NCI-H2171 treated with DMSO at 0.1 percent for 48 hours (cell line): Measurements from ENCODE around the gene SERTAD4.
"Not testable (repeated sequence)": the region's sequence is repeated elsewhere in the genome, so short reads cannot be mapped to it uniquely, and the experiment has no call there.

Source experiments
- DNase-seq: peaks from one replicate; lab custom pipeline; 2025; lab: John Stamatoyannopoulos, UW

Gene SERTAD4

GRCh38 chr1:210260096-210260495 lies 27.5 kb downstream of the SERTAD4 start:
- peak; percentile 20 for DNase-seq

- peak; percentile 46 for DNase-seq
Measured at GRCh38 chr1:210262167-210262896, 29.7 kb downstream of the SERTAD4 start.

GRCh38 chr1:210262897-210263272 lies 30.3 kb downstream of the SERTAD4 start:
- DNase-seq = no peak

- DNase-seq = no peak
Measured at GRCh38 chr1:210263963-210264362, 31.4 kb downstream of the SERTAD4 start.

GRCh38 chr1:210264496-210265380 lies 32.1 kb downstream of the SERTAD4 start:
- DNase-seq = no peak

- not testable (repeated sequence) for DNase-seq
Measured at GRCh38 chr1:210265392-210265955, 32.9 kb downstream of the SERTAD4 start.

GRCh38 chr1:210269981-210270380 lies 37.4 kb downstream of the SERTAD4 start:
- DNase-seq = no peak

GRCh38 chr1:210272666-210273065 lies 40.1 kb downstream of the SERTAD4 start:
- DNase-seq = no peak

- DNase-seq = no peak
Measured at GRCh38 chr1:210280221-210280620, 47.6 kb downstream of the SERTAD4 start.

- DNase-seq = no peak
Measured at GRCh38 chr1:210288116-210288515, 55.5 kb downstream of the SERTAD4 start.

- DNase-seq = no peak
Measured at GRCh38 chr1:210289248-210289647, 56.7 kb downstream of the SERTAD4 start.

GRCh38 chr1:210291081-210291764 lies 58.6 kb downstream of the SERTAD4 start:
- DNase-seq = no peak

GRCh38 chr1:210291786-210292230 lies 59.2 kb downstream of the SERTAD4 start:
- DNase-seq = no peak

GRCh38 chr1:210292231-210292871 lies 59.8 kb downstream of the SERTAD4 start:
- DNase-seq = peak; percentile 70

GRCh38 chr1:210293171-210293607 lies 60.6 kb downstream of the SERTAD4 start:
- DNase-seq = no peak

- peak; percentile 71 for DNase-seq
Measured at GRCh38 chr1:210294999-210295745, 62.6 kb downstream of the SERTAD4 start.
